Keratinocyte (primary cell): Measurements from ENCODE around the gene LRFN5. TPM values are rescaled to one million over a fixed set of nuclear protein-coding genes. Genes with fewer than 3 reads are reported as not detected.

ENCODE experiments used
- DNase-seq: peaks from one replicate; pipeline ENCODE4 v3.0.0-alpha.2; 2011; ENCODE audit warnings: low read depth, missing footprints, low spot score
- FAIRE-seq: peaks from 2 replicates; lab custom pipeline; 2011; peaks lifted over from hg19 to GRCh38; lab: Jason Lieb, UNC
- H2AFZ ChIP-seq: 2 replicates; pipeline ENCODE4 v1.6.0; 2012; ENCODE audit warnings: low read length, control low read depth, inconsistent platforms; ENCODE audit not compliant: control insufficient read depth
- H3K27ac ChIP-seq: 2 replicates; pipeline ENCODE4 v1.5.1; 2011; ENCODE audit warnings: low read length; ENCODE audit not compliant: control insufficient read depth, insufficient read depth
- H3K27me3 ChIP-seq: 3 replicates; pipeline ENCODE4 v1.6.0; 2011; ENCODE audit warnings: low read length; ENCODE audit not compliant: control insufficient read depth, insufficient read depth; ENCODE audit errors: extremely low read depth
- H3K36me3 ChIP-seq, 2 experiments: 2 replicates in 1 of 2; 3 replicates in 1 of 2; pipeline ENCODE4 v1.5.1; 2011; ENCODE audit warnings: low read length in 2 of 2, mild to moderate bottlenecking in 1 of 2; ENCODE audit not compliant: control insufficient read depth in 2 of 2, insufficient read depth in 2 of 2; ENCODE audit errors: extremely low read depth in 1 of 2
- H3K4me1 ChIP-seq: 3 replicates; pipeline ENCODE4 v1.5.1; 2011; ENCODE audit warnings: low read length; ENCODE audit not compliant: control insufficient read depth, insufficient read depth; ENCODE audit errors: extremely low read depth
- H3K4me2 ChIP-seq: 3 replicates; pipeline ENCODE4 v1.6.0; 2011; ENCODE audit warnings: low read depth, low read length; ENCODE audit not compliant: control insufficient read depth, insufficient read depth; ENCODE audit errors: extremely low read depth
- H3K4me3 ChIP-seq, 3 experiments: fragments of 200-600 bp in 1 of 3; sonication (generic) in 1 of 3; 2 replicates in 2 of 3; 3 replicates in 1 of 3; pipeline ENCODE4 v1.5.1; 2011 to 2016; ENCODE audit warnings: low read length in 3 of 3, mild to moderate bottlenecking in 3 of 3, control low read depth in 2 of 3, inconsistent platforms in 1 of 3, low read depth in 1 of 3, mixed read lengths in 1 of 3, mixed run types in 1 of 3, moderate library complexity in 1 of 3; ENCODE audit not compliant: control insufficient read depth in 2 of 3, insufficient read depth in 2 of 3; ENCODE audit errors: extremely low read depth in 1 of 3
- H3K79me2 ChIP-seq: 2 replicates; pipeline ENCODE4 v1.6.0; 2012; ENCODE audit warnings: low read length; ENCODE audit not compliant: control insufficient read depth, insufficient read depth
- H3K9ac ChIP-seq: 3 replicates; pipeline ENCODE4 v1.6.0; 2011; ENCODE audit warnings: low read length; ENCODE audit not compliant: control insufficient read depth, insufficient read depth; ENCODE audit errors: extremely low read depth
- H3K9me1 ChIP-seq: 3 replicates; pipeline ENCODE4 v1.6.0; 2011; ENCODE audit warnings: low read length; ENCODE audit not compliant: control insufficient read depth, insufficient read depth; ENCODE audit errors: extremely low read depth
- H3K9me3 ChIP-seq: 2 replicates; pipeline ENCODE4 v1.5.1; 2012; ENCODE audit warnings: low read depth, low read length; ENCODE audit not compliant: control insufficient read depth
- H4K20me1 ChIP-seq: 3 replicates; pipeline ENCODE4 v1.6.0; 2011; ENCODE audit warnings: low read length; ENCODE audit not compliant: control insufficient read depth, insufficient read depth; ENCODE audit errors: extremely low read depth
- EZH2 ChIP-seq: IDR thresholded peaks from one replicate; pipeline ENCODE4 v1.6.1; 2012; ENCODE audit warnings: inconsistent platforms, mild to moderate bottlenecking, low read length, moderate library complexity
- dilution Hi-C: fragments of 300-500 bp; cut with MboI; formaldehyde crosslinking; loops from one replicate; pipeline ENCODE4 v1.7.0; 2020; ENCODE audit warnings: low sequenced_read_pairs; ENCODE audit not compliant: extremely low pct_ligation_motif_present
- polyA plus RNA-seq, 5 experiments: library from polyadenylated mRNA; depleted of rRNA in 3 of 5; stranded (reverse) in 3 of 5; stranded (forward) in 1 of 5; unstranded in 1 of 5; fragments of >200 nt; gene quantifications; 1 replicate in 1 of 5; 2 replicates in 3 of 5; 3 replicates in 1 of 5; pipeline versions ENCODE4 v1.2.1 to v1.2.3, GENCODE V29; 2011 to 2012; ENCODE audit warnings: missing spikeins in 2 of 5, low read depth in 1 of 5, low replicate concordance in 1 of 5
- TF ChIP-seq, protein P1 (sequence below), 3 experiments: IDR thresholded peaks in 1 of 3; conservative IDR thresholded peaks in 1 of 3; optimal IDR thresholded peaks in 1 of 3; 2 replicates in 2 of 3; 3 replicates in 1 of 3; pipeline versions ENCODE3 to v1.5.1; 2011; ENCODE audit warnings: low read length in 3 of 3, mild to moderate bottlenecking in 3 of 3, moderate library complexity in 2 of 3, control low read depth in 1 of 3, inconsistent platforms in 1 of 3; ENCODE audit not compliant: insufficient read depth in 2 of 3; ENCODE audit errors: extremely low read depth in 1 of 3

Gene LRFN5
- polyA plus RNA-seq, 1 donor (not counting 4 experiments of a cell fraction or from before 2014, with no cell fraction given), result not detected

DNA sequence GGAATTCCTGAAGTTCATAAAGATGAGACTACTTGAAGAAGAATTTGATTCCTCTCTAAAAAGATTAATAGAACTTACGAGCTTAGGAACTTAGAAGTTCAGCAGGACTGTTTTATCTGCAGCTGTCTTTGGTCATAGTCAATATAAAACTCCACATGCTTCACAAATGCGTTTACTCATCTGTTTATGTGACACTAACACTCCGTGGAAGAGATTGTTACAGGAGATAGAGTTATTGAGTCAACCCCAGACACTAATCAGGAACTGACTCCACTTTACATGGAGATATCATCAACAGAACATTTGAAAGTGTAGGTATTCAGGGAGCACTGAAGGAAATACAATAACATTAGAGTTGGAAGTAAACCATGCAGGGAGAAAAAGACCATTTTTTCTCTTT, 92.8 kb downstream of the LRFN5 start:
- Histone ChIP-seq H4K20me1 (no peaks in the 10 kb centered on the region), H3K4me1 (no peaks in the 10 kb centered on the region), H2AFZ (no peak overlapping the region), H3K36me3 (no peaks in the 10 kb centered on the region), H3K27me3 (no peaks in the 10 kb centered on the region), H3K9me1 (no peaks in the 10 kb centered on the region), H3K9ac (no peak overlapping the region), H3K4me3 (no peak overlapping the region), H3K79me2 (no peaks in the 10 kb centered on the region), H3K27ac (no peak overlapping the region), H3K4me2 (no peak overlapping the region), H3K9me3 (no peaks in the 10 kb centered on the region)
- FAIRE-seq (no peak), DNase-seq (no peak)
- dilution Hi-C loops, result no loop called here
- TF ChIP-seq, protein P1, sequence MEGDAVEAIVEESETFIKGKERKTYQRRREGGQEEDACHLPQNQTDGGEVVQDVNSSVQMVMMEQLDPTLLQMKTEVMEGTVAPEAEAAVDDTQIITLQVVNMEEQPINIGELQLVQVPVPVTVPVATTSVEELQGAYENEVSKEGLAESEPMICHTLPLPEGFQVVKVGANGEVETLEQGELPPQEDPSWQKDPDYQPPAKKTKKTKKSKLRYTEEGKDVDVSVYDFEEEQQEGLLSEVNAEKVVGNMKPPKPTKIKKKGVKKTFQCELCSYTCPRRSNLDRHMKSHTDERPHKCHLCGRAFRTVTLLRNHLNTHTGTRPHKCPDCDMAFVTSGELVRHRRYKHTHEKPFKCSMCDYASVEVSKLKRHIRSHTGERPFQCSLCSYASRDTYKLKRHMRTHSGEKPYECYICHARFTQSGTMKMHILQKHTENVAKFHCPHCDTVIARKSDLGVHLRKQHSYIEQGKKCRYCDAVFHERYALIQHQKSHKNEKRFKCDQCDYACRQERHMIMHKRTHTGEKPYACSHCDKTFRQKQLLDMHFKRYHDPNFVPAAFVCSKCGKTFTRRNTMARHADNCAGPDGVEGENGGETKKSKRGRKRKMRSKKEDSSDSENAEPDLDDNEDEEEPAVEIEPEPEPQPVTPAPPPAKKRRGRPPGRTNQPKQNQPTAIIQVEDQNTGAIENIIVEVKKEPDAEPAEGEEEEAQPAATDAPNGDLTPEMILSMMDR (optimal IDR thresholded peaks at IDR 0.05 in 1 of 3, IDR thresholded peaks at IDR 0.05 in 1 of 3, conservative IDR thresholded peaks at IDR 0.05 in 1 of 3; ENCODE audit: extremely low read depth in 1 of 3, insufficient read depth in 2 of 3, low read length in 3 of 3), result no peak
- no peak for TF ChIP-seq EZH2

DNA sequence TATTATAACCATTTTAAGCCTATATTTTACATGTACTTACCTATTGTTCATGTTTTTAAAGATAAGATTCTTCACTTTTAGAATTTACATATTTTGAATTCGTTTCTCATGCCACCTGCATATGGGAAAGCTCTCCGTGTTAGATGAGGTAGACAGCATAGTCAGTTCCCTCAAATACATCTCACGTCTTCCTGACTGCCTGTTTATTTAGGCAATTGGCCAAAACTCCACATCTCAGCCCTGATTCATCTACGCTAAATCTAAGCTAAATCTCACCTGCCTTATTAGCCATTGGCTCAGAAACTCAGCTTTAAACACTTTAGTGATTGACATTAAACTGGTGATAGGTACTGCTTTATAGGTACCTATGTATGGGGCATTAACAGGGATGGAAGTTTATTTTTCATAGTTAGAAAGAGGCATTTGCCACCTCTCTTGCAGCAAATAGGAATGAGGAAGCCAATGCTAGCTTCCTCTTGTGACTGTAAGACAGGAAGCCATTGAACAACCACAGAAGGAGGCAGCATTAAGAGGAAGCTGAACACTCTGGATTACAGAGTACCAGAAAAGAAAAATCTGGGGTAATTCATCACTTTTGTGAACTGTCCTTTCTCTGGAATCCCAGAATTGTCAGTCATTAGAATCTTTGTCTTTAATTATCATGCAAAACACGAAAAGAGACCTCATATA, 111.9 kb downstream of the LRFN5 start:
- FAIRE-seq (no peak), DNase-seq (no peak)
- no peaks in the 10 kb centered on the region for H3K9me3 ChIP-seq
- H3K4me3 ChIP-seq, result no peak overlapping the region
- no peak overlapping the region for H3K4me2 ChIP-seq
- TF ChIP-seq EZH2, result no peak
- TF ChIP-seq, protein P1 (optimal IDR thresholded peaks at IDR 0.05 in 1 of 3, IDR thresholded peaks at IDR 0.05 in 1 of 3, conservative IDR thresholded peaks at IDR 0.05 in 1 of 3; ENCODE audit: extremely low read depth in 1 of 3, insufficient read depth in 2 of 3, low read length in 3 of 3), result no peak
- no peak overlapping the region for H3K9ac ChIP-seq
- H3K4me1 ChIP-seq, result no peaks in the 10 kb centered on the region
- no peak overlapping the region for H3K27ac ChIP-seq
- dilution Hi-C loops, result no loop called here
- H4K20me1 ChIP-seq, result no peaks in the 10 kb centered on the region
- no peak overlapping the region for H2AFZ ChIP-seq
- H3K9me1 ChIP-seq, result no peaks in the 10 kb centered on the region
- no peaks in the 10 kb centered on the region for H3K36me3 ChIP-seq
- H3K27me3 ChIP-seq, result no peaks in the 10 kb centered on the region
- no peaks in the 10 kb centered on the region for H3K79me2 ChIP-seq
